Mucosa of rectum (tissue), 2 donors: ENCODE results near the gene PHC3.

Experiments used
- H3K27ac ChIP-seq, 2 donors: one replicate each; pipeline ENCODE4 v1.7.0; 2013; ENCODE audit warnings: inconsistent platforms in 2 of 2, low read depth in 2 of 2, low read length in 2 of 2
- H3K27me3 ChIP-seq, 2 donors: one replicate each; pipeline ENCODE4 v1.7.0; 2013; ENCODE audit warnings: low read length in 2 of 2; ENCODE audit not compliant: control insufficient read depth in 2 of 2, insufficient read depth in 2 of 2
- H3K36me3 ChIP-seq, 2 donors: one replicate each; pipeline ENCODE4 v1.7.0; 2013; ENCODE audit warnings: low read length in 2 of 2; ENCODE audit not compliant: control insufficient read depth in 2 of 2, insufficient read depth in 2 of 2
- H3K4me1 ChIP-seq, 2 donors: one replicate each; pipeline ENCODE4 v1.7.0; 2013; ENCODE audit warnings: low read length in 2 of 2, mild to moderate bottlenecking in 1 of 2; ENCODE audit not compliant: control insufficient read depth in 2 of 2, insufficient read depth in 2 of 2
- H3K4me3 ChIP-seq, 2 donors: one replicate each; pipeline ENCODE4 v1.7.0; 2013; ENCODE audit warnings: low read length in 2 of 2
- H3K9ac ChIP-seq, 2 donors: one replicate each; pipeline ENCODE4 v1.7.0; 2013; ENCODE audit warnings: low read length in 2 of 2, low read depth in 1 of 2, mild to moderate bottlenecking in 1 of 2
- H3K9me3 ChIP-seq, 2 donors: one replicate each; pipeline ENCODE4 v1.7.0; 2013; ENCODE audit warnings: low read length in 2 of 2; ENCODE audit not compliant: control insufficient read depth in 2 of 2
- donor health status: healthy.
- donor health status: Normal muscosa, but diverticular disease.

Gene PHC3

GRCh38 chr3:170159933-170160332, 21.6 kb downstream of the PHC3 start:
- Histone ChIP-seq H3K9me3 (no peaks in the 10 kb centered on the region), H3K27ac (no peak overlapping the region), H3K9ac (no peak overlapping the region), H3K4me3 (no peak overlapping the region), H3K4me1 (peaks cover 14 to 15% of the 10 kb centered on the region in 2 donors), H3K27me3 (no peaks in the 10 kb centered on the region), H3K36me3 (peaks cover 12 to 26% of the 10 kb centered on the region in 2 donors)

- Histone ChIP-seq H3K27ac (no peak overlapping the region), H3K27me3 (no peaks in the 10 kb centered on the region), H3K4me3 (no peak overlapping the region), H3K9me3 (no peaks in the 10 kb centered on the region), H3K36me3 (peaks cover 12 to 26% of the 10 kb centered on the region in 2 donors), H3K9ac (no peak overlapping the region), H3K4me1 (peaks cover 13 to 14% of the 10 kb centered on the region in 2 donors)
Observed at GRCh38 chr3:170159459-170159858, 22.1 kb downstream of the PHC3 start.

- Histone ChIP-seq H3K27me3 (no peaks in the 10 kb centered on the region), H3K4me1 (peaks cover 13 to 19% of the 10 kb centered on the region in 2 donors), H3K9ac (no peak overlapping the region), H3K27ac (peak overlapping the region in 1 of 2 donors; percentile 79), H3K9me3 (no peaks in the 10 kb centered on the region), H3K4me3 (no peak overlapping the region), H3K36me3 (peaks cover 3 to 10% of the 10 kb centered on the region in 2 donors)
Observed at GRCh38 chr3:170155604-170156003, 25.9 kb downstream of the PHC3 start.

GRCh38 chr3:170154569-170155143, 26.9 kb downstream of the PHC3 start:
- Histone ChIP-seq H3K9me3 (no peaks in the 10 kb centered on the region), H3K27ac (peak overlapping the region; percentile 79 to 86), H3K36me3 (peaks cover 3 to 10% of the 10 kb centered on the region in 2 donors), H3K4me1 (peaks cover 8 to 19% of the 10 kb centered on the region in 2 donors), H3K4me3 (peak overlapping the region; percentile 32 to 48), H3K9ac (peak overlapping the region; percentile 13 to 52), H3K27me3 (no peaks in the 10 kb centered on the region)

DNA sequence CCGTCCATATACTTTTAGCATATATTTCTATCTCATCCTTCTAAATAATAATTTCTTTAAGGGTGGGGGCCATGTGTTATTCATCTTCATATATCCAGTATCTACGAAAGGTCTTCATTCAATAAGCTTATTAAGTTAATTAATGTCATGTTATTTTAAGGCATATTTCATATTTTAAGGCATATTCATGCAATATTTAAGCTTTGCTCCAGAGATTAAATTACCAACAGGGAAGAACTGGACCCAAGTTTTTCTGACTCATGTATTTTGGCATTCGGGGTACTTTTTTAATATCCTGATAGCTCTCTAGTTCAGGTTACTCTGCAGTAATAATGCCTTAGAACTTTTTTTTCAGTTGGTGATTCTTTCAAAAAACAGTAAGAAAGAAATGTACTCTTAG, 27.4 kb downstream of the PHC3 start:
- peak overlapping the region; percentile 5 to 32 for H3K4me3 ChIP-seq
- peaks cover 4 to 11% of the 10 kb centered on the region in 2 donors for H3K36me3 ChIP-seq
- H3K27me3 ChIP-seq, result no peaks in the 10 kb centered on the region
- H3K4me1 ChIP-seq, result peaks cover 8 to 17% of the 10 kb centered on the region in 2 donors
- H3K27ac ChIP-seq, result peak overlapping the region; percentile 29 to 86
- no peaks in the 10 kb centered on the region for H3K9me3 ChIP-seq
- H3K9ac ChIP-seq, result no peak overlapping the region

- Histone ChIP-seq H3K27me3 (no peaks in the 10 kb centered on the region), H3K36me3 (peaks cover 3 to 15% of the 10 kb centered on the region in 2 donors), H3K4me3 (no peak overlapping the region), H3K27ac (no peak overlapping the region), H3K4me1 (peaks cover 8 to 17% of the 10 kb centered on the region in 2 donors), H3K9me3 (no peaks in the 10 kb centered on the region), H3K9ac (no peak overlapping the region)
Observed at GRCh38 chr3:170151536-170151935, 30.0 kb downstream of the PHC3 start.

- H3K9ac ChIP-seq, result no peak overlapping the region
- no peak overlapping the region for H3K4me3 ChIP-seq
- peaks cover 6 to 16% of the 10 kb centered on the region in 2 donors for H3K36me3 ChIP-seq
- no peak overlapping the region for H3K27ac ChIP-seq
- H3K9me3 ChIP-seq, result no peaks in the 10 kb centered on the region
- no peaks in the 10 kb centered on the region for H3K27me3 ChIP-seq
- peaks cover 0 to 3% of the 10 kb centered on the region in 2 donors for H3K4me1 ChIP-seq
Observed at GRCh38 chr3:170149016-170149415, 32.5 kb downstream of the PHC3 start.

DNA sequence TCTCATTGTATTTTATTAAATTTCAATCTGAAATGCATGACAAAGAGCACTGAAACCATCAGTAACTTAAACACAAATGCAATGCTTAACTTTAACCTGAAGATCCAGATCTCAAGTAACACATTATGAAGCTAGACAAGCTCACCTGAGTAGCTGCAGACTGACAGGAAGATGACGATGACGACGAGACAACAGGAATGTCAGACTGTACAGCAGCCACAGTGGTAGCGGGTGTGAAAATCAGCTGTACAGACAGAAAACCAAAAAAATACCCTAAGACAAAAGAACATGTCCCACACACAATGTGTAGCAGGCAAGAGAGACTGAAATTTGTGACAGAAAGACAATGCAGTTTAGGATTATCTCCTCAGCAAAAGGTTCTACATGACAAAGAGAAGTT, 36.3 kb downstream of the PHC3 start:
- Histone ChIP-seq H3K9me3 (no peaks in the 10 kb centered on the region), H3K36me3 (peaks cover 12 to 19% of the 10 kb centered on the region in 2 donors), H3K27ac (no peak overlapping the region), H3K4me1 (no peaks in the 10 kb centered on the region), H3K27me3 (no peaks in the 10 kb centered on the region), H3K4me3 (no peak overlapping the region), H3K9ac (no peak overlapping the region)

DNA sequence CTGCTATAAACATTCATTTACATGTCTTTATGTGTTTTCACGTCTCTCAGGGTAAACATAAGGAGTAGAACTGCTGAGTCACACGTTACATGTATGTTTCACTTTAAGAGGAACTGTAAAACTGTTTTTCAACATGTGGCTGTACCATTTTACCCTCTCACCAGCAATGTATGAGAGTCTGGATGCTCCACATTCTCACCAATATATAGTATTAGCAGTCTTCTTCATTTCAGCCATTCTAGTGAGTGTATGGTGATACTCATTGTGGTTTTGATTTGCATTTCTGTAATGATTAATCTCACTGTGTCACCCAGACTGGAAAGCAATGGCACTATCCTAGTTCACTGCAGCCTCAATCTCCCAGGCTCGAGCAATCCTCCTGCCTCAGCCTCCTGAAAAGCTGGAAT, 37.1 kb downstream of the PHC3 start:
- peaks cover 12 to 19% of the 10 kb centered on the region in 2 donors for H3K36me3 ChIP-seq
- no peaks in the 10 kb centered on the region for H3K4me1 ChIP-seq
- H3K9me3 ChIP-seq, result no peaks in the 10 kb centered on the region
- no peak overlapping the region for H3K4me3 ChIP-seq
- H3K27me3 ChIP-seq, result no peaks in the 10 kb centered on the region
- H3K27ac ChIP-seq, result no peak overlapping the region
- no peak overlapping the region for H3K9ac ChIP-seq

DNA sequence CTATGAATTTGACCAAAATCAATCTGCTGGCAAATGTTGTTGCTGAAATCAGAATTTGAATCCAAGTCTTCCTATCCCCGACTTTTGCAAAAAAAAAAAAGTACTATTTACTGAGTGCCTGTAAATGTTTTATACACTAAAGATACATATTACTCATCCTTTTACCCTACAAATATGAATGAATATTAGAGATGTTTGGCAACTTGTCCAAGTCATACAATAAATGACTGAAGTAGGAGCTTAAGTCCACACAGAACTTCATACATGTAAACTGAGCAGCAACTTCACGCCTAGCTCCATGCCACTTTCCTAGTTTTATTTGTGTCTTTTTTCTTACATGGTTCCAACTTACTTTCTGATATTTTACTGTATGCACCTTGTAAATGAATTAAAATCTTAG, 39.2 kb downstream of the PHC3 start:
- H3K4me1 ChIP-seq, result no peaks in the 10 kb centered on the region
- no peaks in the 10 kb centered on the region for H3K27me3 ChIP-seq
- H3K4me3 ChIP-seq, result no peak overlapping the region
- no peaks in the 10 kb centered on the region for H3K9me3 ChIP-seq
- H3K9ac ChIP-seq, result no peak overlapping the region
- H3K36me3 ChIP-seq, result peaks cover 8 to 9% of the 10 kb centered on the region in 2 donors
- no peak overlapping the region for H3K27ac ChIP-seq
